LNCaP clone FGC (cell line): ENCODE data around the gene ZFAND5.

Experiments
- DNase-seq: peaks from one replicate; pipeline ENCODE4 v3.0.0-alpha.2; 2011; ENCODE audit warnings: low read depth
- H3K4me3 ChIP-seq: 2 replicates; pipeline ENCODE4 v1.5.1; 2011; ENCODE audit warnings: mild to moderate bottlenecking, low read depth, low read length, control low read depth
- TF ChIP-seq, protein P1 (sequence below): IDR thresholded peaks from 2 replicates; pipeline ENCODE4 v1.5.1; 2012; ENCODE audit warnings: mild to moderate bottlenecking; ENCODE audit not compliant: control insufficient read depth, insufficient read depth; ENCODE audit errors: extremely low read depth

ZFAND5 gene

DNA sequence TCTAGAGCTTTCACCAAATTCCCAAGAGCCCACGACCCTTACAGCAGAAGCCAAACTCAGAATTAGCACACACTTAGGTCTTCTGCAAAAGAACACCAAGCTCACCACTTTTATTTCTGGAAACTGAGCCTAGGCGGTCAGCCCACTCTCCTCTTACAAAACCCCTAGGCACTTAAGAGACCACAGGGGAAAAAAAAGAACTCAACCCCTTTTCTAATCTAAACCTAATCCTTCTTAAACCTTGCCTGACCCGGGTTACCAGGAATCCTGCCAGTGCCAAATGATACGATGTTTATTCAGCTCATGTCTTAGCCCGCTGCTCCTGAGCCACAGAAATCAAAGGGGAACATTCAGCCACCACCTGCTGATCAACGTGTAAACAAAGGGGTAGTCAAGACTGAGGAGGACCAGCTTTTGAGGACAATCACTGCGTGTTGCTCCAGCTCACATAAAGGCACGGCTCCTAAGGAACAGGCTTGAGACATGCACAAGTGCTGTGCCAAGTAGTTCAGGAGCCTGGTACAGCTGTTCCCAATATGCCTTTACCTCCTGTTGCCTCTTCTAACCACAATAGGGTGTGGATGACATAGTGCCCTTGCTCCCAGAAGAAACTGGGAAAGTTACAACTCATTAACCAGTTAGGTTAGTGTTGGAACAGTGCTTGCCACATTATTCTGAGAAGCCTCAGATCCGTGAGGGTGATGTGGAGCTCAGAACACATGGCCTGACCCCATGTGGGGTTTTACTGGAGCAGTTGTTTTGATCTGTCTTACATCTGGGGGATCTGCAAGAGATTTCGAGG lies 49.3 kb downstream of the ZFAND5 start:
- H3K4me3 ChIP-seq, result peak overlapping the region; percentile 10; the same call in 1 of the 2 replicates
- peak; percentile 73 for DNase-seq
- TF ChIP-seq, protein P1, sequence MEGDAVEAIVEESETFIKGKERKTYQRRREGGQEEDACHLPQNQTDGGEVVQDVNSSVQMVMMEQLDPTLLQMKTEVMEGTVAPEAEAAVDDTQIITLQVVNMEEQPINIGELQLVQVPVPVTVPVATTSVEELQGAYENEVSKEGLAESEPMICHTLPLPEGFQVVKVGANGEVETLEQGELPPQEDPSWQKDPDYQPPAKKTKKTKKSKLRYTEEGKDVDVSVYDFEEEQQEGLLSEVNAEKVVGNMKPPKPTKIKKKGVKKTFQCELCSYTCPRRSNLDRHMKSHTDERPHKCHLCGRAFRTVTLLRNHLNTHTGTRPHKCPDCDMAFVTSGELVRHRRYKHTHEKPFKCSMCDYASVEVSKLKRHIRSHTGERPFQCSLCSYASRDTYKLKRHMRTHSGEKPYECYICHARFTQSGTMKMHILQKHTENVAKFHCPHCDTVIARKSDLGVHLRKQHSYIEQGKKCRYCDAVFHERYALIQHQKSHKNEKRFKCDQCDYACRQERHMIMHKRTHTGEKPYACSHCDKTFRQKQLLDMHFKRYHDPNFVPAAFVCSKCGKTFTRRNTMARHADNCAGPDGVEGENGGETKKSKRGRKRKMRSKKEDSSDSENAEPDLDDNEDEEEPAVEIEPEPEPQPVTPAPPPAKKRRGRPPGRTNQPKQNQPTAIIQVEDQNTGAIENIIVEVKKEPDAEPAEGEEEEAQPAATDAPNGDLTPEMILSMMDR, result no peak

DNA sequence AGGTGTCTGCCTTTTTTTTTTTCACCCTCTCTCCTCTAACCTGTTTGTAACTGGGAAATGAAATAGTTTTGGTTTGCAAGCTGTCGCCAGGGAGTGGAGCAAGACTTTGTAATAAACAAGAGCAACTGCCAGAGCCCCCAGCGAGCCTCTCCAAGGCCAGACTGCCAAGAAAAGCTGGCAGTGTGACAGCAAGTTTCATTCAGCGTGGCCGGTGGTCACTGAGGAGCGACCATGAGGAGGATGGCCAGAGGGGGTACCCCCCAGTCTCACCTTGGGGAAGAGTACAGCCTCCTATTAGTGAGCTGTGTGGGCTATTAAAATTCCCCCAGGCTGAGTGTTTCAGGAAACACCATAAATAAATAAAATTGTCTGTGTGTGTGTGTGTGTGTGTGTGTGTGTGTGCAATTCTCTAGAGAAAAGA lies 49.9 kb downstream of the ZFAND5 start:
- TF ChIP-seq, protein P1, result no peak
- no peak for DNase-seq
- H3K4me3 ChIP-seq, result peak overlapping the region; percentile 10; the same call in 1 of the 2 replicates

DNA sequence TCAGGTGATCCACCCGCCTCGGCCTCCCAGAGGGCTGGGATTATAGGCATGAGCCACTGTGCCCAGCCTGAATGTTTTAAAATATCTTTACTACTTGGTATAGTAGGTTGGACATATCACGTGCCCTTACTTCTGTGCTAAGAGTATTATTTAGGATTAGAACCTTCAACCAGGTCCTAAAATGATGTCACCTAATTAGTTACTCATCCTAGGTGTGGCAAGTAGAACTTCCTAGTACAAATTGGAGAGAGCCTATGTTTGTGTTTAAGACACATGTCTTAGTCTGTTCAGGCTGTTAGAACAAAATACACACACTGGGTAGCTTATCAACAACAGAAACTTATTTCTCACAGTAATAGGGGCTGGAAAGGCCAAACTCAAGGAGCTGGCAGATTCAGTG lies 51.5 kb downstream of the ZFAND5 start:
- H3K4me3 ChIP-seq, result no peak overlapping the region
- TF ChIP-seq, protein P1, result no peak
- no peak for DNase-seq

DNA sequence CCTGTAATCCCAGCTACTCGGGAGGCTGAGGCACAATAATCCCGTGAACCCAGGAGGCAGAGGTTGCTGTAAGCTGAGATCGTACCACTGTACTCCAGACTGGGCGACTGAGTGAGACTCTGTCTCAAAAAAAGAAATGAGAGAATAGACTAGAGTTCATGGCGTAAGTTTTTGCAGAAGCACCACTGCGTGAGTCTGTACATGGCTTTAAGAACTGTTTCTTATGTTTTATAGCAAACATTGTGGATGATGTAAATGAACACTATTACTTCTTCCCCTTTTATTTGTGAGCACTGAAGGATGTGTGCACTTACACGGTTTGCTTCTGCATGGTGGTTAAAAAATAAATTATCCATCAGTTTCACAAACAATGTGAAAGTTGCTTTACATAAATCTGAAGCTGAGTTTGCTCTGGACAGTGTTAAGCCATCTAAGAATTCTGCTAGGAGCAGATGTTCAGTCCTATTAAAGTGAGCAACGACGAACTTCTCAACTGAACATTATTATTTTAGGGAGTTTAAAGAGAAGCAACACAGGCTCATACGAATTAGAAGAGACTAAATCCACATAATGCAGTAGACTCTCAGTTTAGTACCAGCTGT lies 52.5 kb downstream of the ZFAND5 start:
- H3K4me3 ChIP-seq, result no peak overlapping the region
- DNase-seq, result no peak
- TF ChIP-seq, protein P1, result no peak

DNA sequence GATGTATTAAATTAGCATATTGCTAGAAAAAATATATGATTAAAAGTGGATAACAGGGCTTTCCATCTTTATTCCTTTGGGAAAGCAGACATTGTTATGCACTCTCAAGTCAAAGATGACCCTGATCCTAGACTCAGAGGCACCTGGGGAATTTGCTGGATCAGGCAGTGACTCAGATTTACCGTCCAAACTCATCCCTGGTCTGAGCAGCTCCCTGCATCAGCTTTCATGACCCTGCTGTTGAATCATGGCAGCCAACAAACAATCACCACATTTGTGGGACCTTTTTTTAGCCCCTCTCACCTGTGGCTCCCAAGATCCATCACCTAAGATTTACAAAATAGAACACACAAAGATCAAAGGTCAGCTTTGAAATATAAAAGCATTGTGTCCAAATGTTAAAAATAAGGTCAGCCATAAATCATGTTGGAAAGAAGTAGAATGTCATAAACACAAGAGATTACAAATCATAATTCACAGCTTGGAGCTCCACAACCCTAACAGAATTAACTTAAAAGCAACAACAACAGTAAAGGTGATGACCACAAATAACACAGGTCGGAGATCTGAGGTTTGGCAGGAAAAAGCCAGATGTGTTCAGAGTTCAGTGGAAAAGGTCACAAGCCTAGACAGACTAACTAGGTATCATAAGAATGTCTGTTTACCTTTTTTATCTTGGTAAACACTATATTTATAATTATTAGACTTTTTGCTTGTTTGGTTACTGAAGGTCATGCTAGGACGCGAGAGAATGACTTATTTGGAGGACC lies 55.5 kb downstream of the ZFAND5 start:
- TF ChIP-seq, protein P1, result no peak

DNA sequence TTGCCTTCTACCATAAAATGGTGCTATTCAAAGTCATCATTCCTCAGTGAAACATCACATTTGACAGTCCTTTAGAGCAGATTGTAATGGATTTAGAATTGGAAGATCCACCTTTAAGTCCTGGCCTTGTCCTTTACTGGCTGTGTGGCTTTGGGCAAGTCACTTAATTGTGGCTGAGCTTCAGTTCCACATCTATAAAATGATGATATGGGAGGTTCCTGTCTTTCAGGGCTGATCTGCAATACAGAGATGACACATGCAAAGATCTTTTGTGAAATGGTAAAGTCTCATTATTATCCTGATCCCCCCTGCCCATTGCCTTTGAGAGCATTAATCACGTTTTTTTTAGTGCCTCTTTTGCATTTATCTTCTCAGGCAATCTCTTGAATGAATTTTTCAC lies 58.2 kb downstream of the ZFAND5 start:
- TF ChIP-seq, protein P1, result no peak
- DNase-seq, result no peak
- H3K4me3 ChIP-seq, result no peak overlapping the region

More for the DNA sequence above, 55.5 kb downstream of the ZFAND5 start:
- no peak for DNase-seq
- no peak overlapping the region for H3K4me3 ChIP-seq
